Body of pancreas (tissue), 4 donors: Measurements from ENCODE around the gene NOS1. TPM values are rescaled to one million over a fixed set of nuclear protein-coding genes. Genes with fewer than 3 reads are reported as not detected.

Experiments used
- ATAC-seq: fragments of 150-250 bp; one replicate; pipeline ENCODE4 v1.9.1; 2016
- DNase-seq, 4 donors: peaks; one replicate each; pipeline ENCODE4 v3.0.0-alpha.2; 2019
- H3K27ac ChIP-seq, 4 donors: fragments of 200-600 bp; sonication (generic); 1 replicate in 3 of 4; 2 replicates in 1 of 4; pipeline versions ENCODE4 v1.5.1 to v1.6.1; 2016 to 2019; ENCODE audit warnings: mild to moderate bottlenecking in 1 of 4, mixed read lengths in 1 of 4, moderate library complexity in 1 of 4
- H3K27me3 ChIP-seq, 2 donors: fragments of 200-600 bp; sonication (generic); one replicate each; pipeline ENCODE4 v1.6.0; 2016; ENCODE audit warnings: mild to moderate bottlenecking in 1 of 2
- H3K36me3 ChIP-seq, 2 donors: fragments of 200-600 bp; sonication (generic); replicated peaks in 1 of 2; 2 replicates each; pipeline ENCODE4 v1.5.1; 2016; ENCODE audit warnings: low read depth in 2 of 2; ENCODE audit not compliant: insufficient read depth in 1 of 2
- H3K4me1 ChIP-seq: fragments of 200-600 bp; sonication (generic); one replicate; pipeline ENCODE4 v1.6.0; 2016
- H3K4me3 ChIP-seq, 2 donors: fragments of 200-600 bp; sonication (generic); 1 replicate in 1 of 2; 2 replicates in 1 of 2; pipeline ENCODE4 v1.5.1; 2016 to 2019
- H3K9me3 ChIP-seq, 3 donors: fragments of 200-600 bp; sonication (generic); 1 replicate in 2 of 3; 2 replicates in 1 of 3; pipeline ENCODE4 v1.5.1; 2016
- CTCF ChIP-seq, 7 experiments: fragments of 450-650 bp in 4 of 7; fragments of 200-600 bp in 3 of 7; sonication (generic) in 3 of 7; IDR thresholded peaks; one replicate each; pipeline ENCODE4 v1.5.1; 2016 to 2019; ENCODE audit warnings: antibody characterized with exemption in 7 of 7
- POLR2A ChIP-seq, 3 donors: fragments of 450-650 bp; IDR thresholded peaks; one replicate each; pipeline ENCODE4 v1.6.1; 2016; ENCODE audit warnings: antibody characterized with exemption in 3 of 3, mild to moderate bottlenecking in 2 of 3
- WGBS, 2 donors: methylation state at CpG; one replicate each; pipeline ENCODE4 v1.1.5; 2017; 5-methylcytosine and 5-hydroxymethylcytosine counted together
- intact Hi-C: fragments of 100-400 bp; cut with DNase I; formaldehyde crosslinking; loops from one replicate; pipeline ENCODE4 v1.15.1; 2023
- total RNA-seq, 2 donors: library from RNA; depleted of rRNA; stranded (reverse); fragments of >200 nt; gene quantifications; one replicate each; pipeline ENCODE4 v1.1.0, GENCODE V29; 2016

The NOS1 gene
- total RNA-seq, 2 donors from 2014 or later: 0.78 to 12.9 TPM

DNA sequence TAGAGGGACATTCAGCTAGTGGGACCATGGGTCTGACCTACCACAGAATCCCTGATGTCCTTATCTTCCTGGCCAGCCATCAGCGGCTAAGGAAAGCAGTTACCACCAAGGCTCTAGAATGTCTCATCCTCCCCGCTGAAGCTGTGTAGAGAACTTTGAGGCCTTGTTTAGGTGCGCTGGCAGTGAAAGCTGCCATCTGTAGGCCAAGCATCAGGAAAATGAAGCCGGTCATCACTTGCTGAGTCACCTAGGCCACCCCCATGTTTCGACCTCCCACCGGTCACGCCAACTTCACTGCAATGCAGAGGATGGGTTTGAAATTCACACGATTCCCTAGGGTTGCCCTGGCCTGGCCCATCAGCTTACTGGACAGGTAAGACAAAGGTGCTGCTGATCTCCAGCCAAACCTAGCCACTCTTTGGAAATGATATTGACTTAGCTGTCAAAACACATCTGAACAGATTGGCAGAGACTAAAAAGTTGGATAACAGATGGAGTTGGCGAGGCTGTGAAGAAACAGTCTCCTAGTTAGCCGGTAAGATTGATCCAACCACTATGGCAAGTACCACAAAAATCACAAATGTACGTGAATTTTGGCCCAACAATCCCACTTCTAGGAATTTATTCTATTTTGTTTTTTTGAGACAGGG, 52.0 kb downstream of the NOS1 start:
- no peaks in the 10 kb centered on the region for H3K27me3 ChIP-seq
- no peak overlapping the region for H3K27ac ChIP-seq
- no peaks in the 10 kb centered on the region for H3K9me3 ChIP-seq
- DNase-seq (no peak), ATAC-seq (no peak)
- no peak overlapping the region for H3K4me3 ChIP-seq
- H3K36me3 ChIP-seq: no peaks in the 10 kb centered on the region
- 68 to 70% methylated on average over 7 to 11 of the region's 11 CpGs for WGBS, 2 donors
- no peaks in the 10 kb centered on the region for H3K4me1 ChIP-seq
- intact Hi-C loops: no loop called here
- TF ChIP-seq CTCF (IDR thresholded peaks at IDR 0.05): no peak
- TF ChIP-seq POLR2A (IDR thresholded peaks at IDR 0.05): no peak

- Histone ChIP-seq H3K27me3 (no peaks in the 10 kb centered on the region), H3K36me3 (no peaks in the 10 kb centered on the region), H3K4me3 (no peak overlapping the region), H3K4me1 (no peaks in the 10 kb centered on the region), H3K27ac (no peak overlapping the region), H3K9me3 (no peaks in the 10 kb centered on the region)
- ATAC-seq (no peak), DNase-seq (no peak)
- intact Hi-C loops: no loop called here
- WGBS, 2 donors: 81 to 88% methylated on average over 4 of the region's 4 CpGs
- no peak for TF ChIP-seq POLR2A (IDR thresholded peaks at IDR 0.05)
- TF ChIP-seq CTCF (IDR thresholded peaks at IDR 0.05): no peak
Observed at GRCh38 chr12:117300174-117300573, 61.3 kb downstream of the NOS1 start.

DNA sequence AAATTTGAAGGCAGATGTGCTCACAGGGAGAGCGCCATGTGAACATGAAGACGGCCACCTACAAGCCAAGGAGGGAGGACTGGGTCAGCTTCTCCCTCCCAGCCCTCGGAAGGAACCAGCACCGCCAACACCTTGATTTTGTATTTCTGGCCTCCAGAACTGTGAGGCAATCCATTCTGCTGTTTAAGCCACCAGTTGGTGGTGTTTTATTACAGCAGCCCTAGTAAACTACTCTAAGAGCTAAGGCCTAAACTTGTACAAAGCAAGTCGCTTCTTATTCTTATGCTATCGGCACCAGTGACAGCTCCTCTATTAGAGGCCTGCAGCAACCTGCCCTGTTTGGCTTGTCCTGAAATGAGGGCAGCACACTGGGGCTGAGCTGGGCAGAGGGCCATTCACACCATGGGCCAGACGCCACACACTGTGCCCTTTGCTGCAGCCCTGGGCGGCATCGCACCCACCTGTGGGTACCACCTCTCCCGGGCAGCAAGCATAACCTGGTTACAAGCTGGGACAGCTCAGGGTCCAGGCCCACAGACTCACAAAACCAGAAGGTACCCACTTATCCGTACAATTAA, 62.7 kb downstream of the NOS1 start:
- ATAC-seq (no peak), DNase-seq (no peak)
- WGBS, 2 donors: 83 to 86% methylated on average over 11 of the region's 11 CpGs
- H3K27ac ChIP-seq: no peak overlapping the region
- TF ChIP-seq CTCF (IDR thresholded peaks at IDR 0.05) (no peak), POLR2A (IDR thresholded peaks at IDR 0.05) (no peak)
- no peaks in the 10 kb centered on the region for H3K9me3 ChIP-seq
- intact Hi-C loops: no loop called here
- no peaks in the 10 kb centered on the region for H3K36me3 ChIP-seq
- H3K4me1 ChIP-seq: no peaks in the 10 kb centered on the region
- no peaks in the 10 kb centered on the region for H3K27me3 ChIP-seq
- no peak overlapping the region for H3K4me3 ChIP-seq

DNA sequence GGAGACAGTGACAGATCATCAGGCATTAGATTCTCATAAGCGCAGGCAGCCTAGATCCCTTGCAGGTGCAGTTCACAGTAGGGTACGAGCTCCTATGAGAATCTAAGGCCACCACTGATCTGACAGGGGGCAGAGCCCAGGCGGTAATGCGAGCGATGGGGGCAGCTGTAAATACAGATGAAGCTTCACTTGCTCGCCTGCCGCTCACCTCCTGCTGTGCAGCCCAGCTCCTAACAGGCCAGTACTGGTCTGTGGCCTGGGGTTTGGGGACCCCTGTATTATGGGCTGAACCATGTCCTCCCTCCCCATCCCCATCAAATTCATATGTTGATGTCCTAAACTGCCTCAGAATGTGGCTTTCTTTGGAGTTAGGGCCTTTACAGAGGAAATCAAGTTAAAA, 63.2 kb downstream of the NOS1 start:
- H3K27me3 ChIP-seq: no peaks in the 10 kb centered on the region
- no peaks in the 10 kb centered on the region for H3K4me1 ChIP-seq
- DNase-seq (no peak), ATAC-seq (no peak)
- H3K4me3 ChIP-seq: no peak overlapping the region
- 92 to 97% methylated on average over 2 to 7 of the region's 7 CpGs for WGBS, 2 donors
- H3K9me3 ChIP-seq: no peaks in the 10 kb centered on the region
- H3K36me3 ChIP-seq: no peaks in the 10 kb centered on the region
- TF ChIP-seq POLR2A (IDR thresholded peaks at IDR 0.05) (no peak), CTCF (IDR thresholded peaks at IDR 0.05) (no peak)
- intact Hi-C loops: no loop called here
- H3K27ac ChIP-seq: no peak overlapping the region

DNA sequence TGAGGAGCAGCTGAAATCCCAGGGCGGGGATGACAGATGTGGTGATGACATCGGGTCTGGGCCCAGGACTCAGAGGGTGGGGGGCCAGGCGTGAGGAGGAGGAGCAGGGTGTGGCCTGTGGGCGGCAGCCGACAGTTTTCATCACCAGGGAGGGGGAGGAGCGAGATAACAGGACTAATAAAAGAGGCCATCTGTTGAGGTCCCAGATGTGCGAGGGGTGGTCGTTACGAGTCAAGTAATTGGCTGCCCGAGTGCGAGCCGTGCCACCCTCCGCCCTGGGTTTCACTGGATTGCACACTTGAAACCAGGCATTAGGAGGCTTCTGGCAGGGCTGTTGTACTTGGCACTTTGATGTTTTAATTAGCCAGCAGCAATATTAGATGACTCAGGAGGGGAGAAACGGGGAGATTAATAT, 67.2 kb downstream of the NOS1 start:
- no peak for ATAC-seq
- H3K27ac ChIP-seq: no peak overlapping the region
- TF ChIP-seq POLR2A (IDR thresholded peaks at IDR 0.05) (no peak), CTCF (IDR thresholded peaks at IDR 0.05) (no peak)
- no peaks in the 10 kb centered on the region for H3K27me3 ChIP-seq
- no peak for DNase-seq
- 64 to 74% methylated on average over 12 to 14 of the region's 14 CpGs for WGBS, 2 donors
- no peak overlapping the region for H3K4me3 ChIP-seq
- no peaks in the 10 kb centered on the region for H3K4me1 ChIP-seq
- H3K36me3 ChIP-seq: no peaks in the 10 kb centered on the region
- intact Hi-C loops: no loop called here
- H3K9me3 ChIP-seq: no peaks in the 10 kb centered on the region
